SK-N-DZ (cell line): ENCODE results near the gene PPP1R1B.
A peak's percentile ranks its signal among the peaks of the same experiment; 100 is the strongest.

Experiments
- DNase-seq: peaks from one replicate; pipeline ENCODE4 v3.0.0-alpha.2; 2015; ENCODE audit warnings: low spot score

The PPP1R1B gene

GRCh38 chr17:39614545-39615157 lies 12.1 kb upstream of the PPP1R1B start:
- no peak for DNase-seq

DNA sequence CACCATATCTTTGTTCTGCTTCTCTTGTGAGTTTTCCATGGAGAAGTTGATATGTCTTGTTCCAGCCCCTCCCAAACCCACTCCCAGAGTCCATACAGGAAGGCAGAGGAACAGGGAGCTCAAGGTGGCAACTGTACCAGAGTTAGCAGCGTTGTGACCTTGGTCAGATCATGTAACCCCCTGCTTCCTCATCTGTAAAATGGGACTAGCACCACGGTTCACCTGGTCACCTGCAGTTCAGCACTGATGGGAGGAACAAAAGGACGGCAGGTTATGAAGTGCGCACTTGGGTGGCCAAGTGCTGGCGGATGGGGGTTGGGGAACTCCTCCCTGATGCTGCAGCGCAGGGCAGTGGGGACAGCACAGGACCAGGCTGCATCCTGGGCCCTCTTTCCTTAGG lies 11.3 kb upstream of the PPP1R1B start:
- DNase-seq, result no peak

- no peak for DNase-seq
These were observed 9.7 kb upstream of the PPP1R1B start for GRCh38 chr17:39617100-39617445.

DNA sequence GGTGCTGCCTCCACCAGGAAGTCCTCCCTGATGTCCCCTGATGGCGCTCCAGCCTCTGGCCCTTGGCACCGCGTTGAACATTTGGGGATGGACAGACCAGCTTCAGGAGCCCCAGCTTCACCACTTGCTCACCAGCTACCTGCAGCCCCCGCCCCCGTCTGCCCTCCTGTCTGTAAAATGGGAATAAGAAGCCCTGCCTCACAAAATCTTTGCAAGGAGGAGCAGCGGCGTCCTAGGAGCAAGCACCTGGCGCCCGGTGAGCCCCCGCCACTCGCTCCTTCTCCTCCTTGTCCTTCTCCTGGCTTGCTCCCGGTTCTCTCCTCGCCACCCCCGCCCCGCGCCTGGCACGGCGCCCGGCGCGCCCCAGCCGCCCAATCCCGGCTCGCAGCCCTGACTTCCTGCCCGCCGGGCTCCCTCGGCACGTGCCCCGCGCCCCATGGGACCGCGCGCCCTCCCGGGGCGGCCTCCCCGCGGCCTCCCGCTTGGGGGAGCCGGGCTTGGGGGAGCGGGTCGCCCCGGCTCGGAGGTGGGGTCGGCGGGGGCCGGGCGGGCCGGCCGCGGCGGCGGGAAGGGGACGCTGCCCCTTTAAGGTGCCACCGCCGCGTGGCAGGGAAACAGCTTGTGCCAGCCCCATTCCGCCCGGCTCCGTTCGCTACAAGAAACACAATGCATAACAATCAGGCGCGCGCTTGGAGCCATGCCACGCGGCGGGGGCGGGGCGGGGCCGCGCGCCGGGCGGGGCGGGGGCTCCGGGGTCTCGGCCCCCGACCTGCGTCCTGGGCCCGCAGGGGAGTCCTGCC lies 9.1 kb upstream of the PPP1R1B start:
- no peak for DNase-seq

DNA sequence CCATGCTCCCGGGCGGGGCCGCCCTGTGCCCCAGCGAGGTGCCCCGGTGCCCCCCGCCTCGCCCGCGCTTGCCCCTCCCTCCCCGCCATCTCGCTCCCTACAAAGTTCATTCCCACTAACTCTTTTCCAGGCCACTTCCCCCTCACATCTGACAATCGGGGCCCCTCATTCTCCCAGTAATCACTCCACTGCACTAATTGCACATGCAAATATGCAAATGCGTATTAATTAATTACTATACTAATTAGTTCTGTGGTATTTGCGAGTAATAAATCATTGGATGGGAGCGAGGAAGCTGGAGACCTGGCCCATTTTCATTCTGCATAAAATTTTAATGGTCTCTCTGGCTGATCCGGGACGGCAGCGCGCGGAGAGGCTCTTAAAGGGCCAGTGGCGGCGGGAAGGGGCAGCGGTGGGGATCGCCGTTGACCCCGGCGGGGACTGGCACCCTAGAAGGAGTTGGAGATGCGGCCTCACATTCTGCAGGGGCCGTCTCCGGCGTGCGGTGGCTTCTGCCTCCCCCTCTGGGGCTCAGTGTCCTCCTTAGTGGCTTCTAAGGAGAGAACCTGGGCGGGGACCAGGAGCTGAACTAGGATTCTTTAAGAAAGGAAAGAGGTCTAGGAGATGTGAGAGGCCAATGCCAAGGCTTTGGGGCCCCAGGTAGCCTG lies 8.4 kb upstream of the PPP1R1B start:
- no peak for DNase-seq

- no peak for DNase-seq
These were observed 7.6 kb upstream of the PPP1R1B start for GRCh38 chr17:39618956-39619785.

- DNase-seq, result no peak
These were observed 7.0 kb upstream of the PPP1R1B start for GRCh38 chr17:39619786-39620101.

- peak; percentile 89 for DNase-seq
These were observed 5.0 kb upstream of the PPP1R1B start for GRCh38 chr17:39621523-39622379.

- no peak for DNase-seq
These were observed 4.3 kb upstream of the PPP1R1B start for GRCh38 chr17:39622380-39623006.

DNA sequence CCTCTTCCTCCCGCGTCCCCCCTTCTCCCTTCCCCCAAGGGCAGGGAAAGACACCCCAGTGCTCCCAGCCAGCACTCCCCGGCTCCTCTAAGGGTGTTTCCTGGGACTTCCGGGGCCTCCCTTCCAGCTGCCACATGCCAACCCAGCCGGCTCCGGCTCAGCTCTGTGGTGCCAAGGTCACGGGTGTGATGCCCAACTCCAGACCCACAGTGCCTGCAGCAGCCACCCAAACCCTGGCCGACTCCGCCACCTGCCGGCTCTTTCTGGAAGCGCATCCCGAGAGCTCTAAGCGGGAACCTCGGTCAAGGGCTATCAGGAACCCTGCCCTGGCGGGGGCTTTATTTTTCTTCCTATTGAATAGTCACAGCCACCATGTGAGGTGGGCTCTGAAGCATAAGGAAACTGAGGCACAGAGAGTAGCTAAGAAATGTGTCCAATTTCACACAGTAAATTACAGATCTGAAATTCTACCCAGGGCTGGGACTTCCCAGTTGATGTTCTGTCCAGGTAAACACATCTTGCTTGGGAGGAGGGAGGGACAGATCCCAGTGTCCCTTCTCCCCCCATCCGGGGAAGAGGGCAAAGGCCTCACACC lies 3.3 kb upstream of the PPP1R1B start:
- DNase-seq, result peak; percentile 61

DNA sequence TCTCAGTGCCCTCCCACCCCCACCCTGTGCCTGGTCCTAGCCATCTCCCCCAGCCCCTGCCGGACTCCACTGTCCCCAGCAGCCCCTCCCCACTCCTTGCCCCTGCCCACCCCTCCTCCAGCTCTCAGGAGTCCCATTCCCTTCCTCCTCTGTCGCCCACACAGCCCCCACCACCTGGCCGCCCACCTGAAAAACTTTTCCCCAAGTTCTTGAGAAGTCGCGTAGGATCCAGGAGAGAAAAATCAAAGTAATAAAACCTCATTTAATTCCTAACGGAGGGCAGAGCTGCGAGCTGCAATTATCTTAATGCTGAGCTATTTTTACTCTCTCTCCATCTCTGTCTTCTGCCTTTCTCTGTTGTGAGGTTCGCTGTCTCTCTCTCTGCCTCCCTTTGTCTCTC lies 2.4 kb upstream of the PPP1R1B start:
- DNase-seq, result no peak

DNA sequence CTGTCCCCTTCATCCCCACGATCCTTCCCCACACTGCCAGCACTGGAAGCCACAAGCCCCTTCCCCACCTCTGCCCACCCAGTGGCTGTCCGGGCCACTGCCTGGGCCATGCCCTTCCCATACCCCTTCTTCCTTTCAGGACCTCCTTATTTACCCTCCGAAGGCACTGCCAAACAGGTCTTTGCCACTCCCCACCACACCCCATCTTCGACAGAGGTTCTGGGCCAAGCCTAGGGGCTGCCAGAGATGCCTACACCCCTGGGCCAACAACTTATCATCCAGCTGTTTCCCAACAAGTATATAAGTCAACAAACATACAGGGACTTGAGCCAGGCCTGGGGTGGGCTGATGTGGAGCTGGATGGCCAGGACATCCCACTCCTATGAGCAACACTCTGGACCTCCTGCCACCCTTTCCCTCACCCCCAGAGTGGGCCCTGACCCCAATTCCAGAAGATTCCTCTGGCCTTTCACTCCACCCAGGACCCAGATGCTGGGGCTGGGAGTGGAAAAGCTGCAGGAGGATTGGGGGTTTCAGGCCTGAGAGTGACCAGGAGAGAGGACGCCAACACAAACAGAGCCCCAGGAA lies 1.5 kb upstream of the PPP1R1B start:
- DNase-seq, result no peak

DNA sequence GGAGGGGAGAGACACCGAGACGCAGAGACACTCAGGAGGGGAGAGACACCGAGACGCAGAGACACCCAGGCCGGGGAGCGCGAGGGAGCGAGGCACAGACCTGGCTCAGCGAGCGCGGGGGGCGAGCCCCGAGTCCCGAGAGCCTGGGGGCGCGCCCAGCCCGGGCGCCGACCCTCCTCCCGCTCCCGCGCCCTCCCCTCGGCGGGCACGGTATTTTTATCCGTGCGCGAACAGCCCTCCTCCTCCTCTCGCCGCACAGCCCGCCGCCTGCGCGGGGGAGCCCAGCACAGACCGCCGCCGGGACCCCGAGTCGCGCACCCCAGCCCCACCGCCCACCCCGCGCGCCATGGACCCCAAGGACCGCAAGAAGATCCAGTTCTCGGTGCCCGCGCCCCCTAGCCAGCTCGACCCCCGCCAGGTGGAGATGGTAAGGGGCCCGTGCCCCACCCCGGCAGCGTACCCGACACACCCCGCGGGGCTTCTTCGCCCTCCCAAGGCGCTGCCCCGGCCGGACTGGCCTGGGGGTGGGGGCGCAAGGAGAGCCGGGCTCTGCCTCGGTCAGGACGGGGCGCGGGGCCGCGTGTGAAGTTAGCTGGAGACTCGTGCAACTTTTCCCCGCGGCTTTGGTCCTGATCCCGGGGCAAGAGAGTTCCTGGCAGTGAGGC lies 427 bp downstream of the PPP1R1B start:
- DNase-seq, result no peak

DNA sequence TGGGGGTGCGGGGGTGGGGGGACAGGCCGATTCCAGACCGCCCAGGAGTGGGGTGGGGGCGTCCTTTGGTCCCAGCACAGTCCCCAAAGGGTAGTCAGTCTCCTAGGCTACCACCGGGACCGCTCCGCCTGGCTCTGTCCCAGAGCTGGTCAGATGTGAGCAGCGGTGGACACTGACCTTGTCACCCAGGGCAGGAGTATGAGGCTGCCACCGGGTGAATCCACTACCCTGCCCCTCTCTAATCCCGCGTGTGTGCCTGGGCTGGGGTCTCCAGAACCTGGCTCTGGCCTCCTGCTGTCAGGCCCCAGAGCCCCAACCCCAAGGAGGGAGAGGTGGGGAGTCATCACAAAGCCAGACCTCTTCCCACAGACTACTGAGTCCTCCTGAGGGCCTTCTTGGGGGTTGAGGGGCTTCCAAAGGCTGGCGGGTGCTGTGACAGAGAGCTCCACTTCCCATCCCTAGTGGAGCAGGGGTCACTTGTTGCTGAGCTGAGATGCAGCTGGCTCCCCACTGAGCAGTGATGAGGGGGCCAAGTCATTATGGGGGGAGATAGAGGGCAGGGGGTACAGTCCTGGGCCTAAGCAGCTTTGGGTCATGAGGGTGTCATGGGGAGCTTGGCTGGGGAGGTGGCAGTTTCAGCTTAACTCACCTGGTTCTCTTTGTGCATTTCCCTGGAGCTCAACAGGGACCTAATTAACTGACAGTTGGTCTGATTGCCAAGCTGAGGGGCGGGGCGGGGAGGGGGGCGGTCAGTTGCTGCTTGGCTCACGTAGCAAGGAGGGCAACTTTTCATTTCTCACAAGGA lies 1.2 kb downstream of the PPP1R1B start:
- no peak for DNase-seq

DNA sequence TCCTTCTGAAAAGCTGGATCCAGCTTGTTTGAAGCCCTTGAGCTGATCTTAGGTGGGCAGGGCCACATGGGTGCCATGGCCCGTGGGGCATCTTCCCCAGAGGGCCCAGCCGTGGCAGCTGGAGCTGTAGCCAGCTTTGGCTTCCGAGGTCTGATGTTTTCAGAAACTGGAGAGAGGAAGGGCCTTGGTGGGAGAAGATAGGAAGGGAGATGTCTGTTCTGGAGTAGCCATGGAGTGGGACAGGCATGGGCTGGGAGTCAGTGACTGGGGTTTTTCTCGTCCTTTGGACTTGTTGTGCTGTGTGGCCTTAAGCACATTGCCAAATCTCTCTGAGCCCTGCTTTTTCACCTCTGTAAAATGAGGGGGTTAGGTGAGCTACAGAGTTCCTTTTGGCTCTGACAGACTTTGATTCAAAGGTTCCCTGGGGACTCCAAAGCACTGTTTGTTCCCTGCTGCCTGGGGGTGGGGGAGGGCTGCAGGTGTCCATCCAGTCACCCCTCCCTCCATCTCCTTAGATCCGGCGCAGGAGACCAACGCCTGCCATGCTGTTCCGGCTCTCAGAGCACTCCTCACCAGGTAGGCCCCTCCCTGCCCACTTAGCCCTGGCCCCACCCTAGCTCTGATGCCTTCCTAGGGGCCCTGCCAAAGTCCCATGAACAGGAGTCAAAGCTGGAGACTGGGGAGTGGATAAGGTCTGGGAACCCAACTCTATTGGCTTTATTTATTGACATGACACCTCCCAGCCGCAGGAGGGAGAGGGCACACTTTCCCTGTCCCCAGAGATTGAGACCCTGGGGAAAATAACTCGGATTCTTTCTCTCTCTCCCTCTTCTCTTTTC lies 2.1 kb downstream of the PPP1R1B start:
- no peak for DNase-seq

GRCh38 chr17:39629494-39629880 lies 2.7 kb downstream of the PPP1R1B start:
- no peak for DNase-seq

- no peak for DNase-seq
These were observed 3.1 kb downstream of the PPP1R1B start for GRCh38 chr17:39629898-39630297.

DNA sequence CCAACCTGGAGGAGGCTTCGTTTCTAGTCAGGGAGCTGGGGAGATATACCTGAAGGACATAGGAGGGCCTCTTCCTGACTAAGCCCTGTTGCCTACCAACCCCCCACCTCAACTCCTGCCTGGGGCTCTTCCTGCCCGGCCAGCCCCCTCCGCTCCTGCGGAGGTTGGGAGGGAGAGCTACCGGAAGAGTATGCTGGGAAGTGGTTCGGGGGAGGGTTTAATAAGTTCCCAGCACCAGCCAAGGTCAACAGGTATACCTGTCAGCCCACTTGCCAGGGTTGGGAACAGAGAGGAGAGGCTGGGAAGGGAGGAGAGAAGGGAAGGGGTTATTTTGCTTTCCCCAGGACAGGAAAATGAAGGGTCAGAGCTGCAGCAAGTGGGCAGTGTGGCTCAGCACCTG lies 4.7 kb downstream of the PPP1R1B start:
- no peak for DNase-seq
